ENCODE measurements around the gene FER.

Gene FER

DNA sequence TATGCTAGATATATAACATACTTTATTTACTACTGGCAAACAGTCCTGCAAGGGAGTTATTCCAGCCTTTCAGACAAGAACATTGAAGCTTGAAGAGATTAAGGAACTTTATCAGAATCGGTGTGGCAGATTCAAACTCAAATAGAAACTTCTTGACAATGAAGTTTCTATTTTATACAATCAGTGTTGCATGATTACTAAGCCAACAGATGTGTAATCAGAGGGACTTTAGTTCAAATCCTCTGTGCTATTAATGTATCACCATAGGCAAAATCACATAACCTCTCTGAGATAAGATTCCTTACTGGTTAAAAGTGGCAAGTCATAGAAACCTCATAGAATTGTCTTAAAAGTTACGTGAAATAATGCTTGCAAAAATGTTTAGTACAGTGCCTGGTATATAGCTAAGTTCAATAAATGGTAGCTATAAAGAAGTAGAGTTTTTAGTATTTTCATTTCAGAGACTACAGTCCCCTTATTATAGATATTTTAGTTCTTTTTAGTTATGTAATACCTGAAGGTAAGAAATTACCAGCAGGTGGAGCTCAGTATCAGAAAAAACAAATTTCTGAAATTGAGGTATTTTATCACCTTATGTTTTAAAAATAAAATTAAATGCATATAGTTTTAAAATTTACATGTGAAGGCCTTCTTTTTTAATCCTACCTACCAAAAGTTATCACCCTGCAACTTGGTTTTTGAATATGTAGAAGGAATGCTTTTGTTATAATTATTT, 172.1 kb downstream of the FER start:
- TF ChIP-seq, protein P1, sequence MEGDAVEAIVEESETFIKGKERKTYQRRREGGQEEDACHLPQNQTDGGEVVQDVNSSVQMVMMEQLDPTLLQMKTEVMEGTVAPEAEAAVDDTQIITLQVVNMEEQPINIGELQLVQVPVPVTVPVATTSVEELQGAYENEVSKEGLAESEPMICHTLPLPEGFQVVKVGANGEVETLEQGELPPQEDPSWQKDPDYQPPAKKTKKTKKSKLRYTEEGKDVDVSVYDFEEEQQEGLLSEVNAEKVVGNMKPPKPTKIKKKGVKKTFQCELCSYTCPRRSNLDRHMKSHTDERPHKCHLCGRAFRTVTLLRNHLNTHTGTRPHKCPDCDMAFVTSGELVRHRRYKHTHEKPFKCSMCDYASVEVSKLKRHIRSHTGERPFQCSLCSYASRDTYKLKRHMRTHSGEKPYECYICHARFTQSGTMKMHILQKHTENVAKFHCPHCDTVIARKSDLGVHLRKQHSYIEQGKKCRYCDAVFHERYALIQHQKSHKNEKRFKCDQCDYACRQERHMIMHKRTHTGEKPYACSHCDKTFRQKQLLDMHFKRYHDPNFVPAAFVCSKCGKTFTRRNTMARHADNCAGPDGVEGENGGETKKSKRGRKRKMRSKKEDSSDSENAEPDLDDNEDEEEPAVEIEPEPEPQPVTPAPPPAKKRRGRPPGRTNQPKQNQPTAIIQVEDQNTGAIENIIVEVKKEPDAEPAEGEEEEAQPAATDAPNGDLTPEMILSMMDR (IDR thresholded peaks at IDR 0.05; ENCODE audit: low read depth, low read length), result no peak
- H3K4me3 ChIP-seq (ENCODE audit: low read depth, low read length), result no peak overlapping the region
- in situ Hi-C loops (cut with HindIII; ENCODE audit: low sequenced_read_pairs), result no loop called here
- no peak for DNase-seq (ENCODE audit: low read depth, low spot score)

DNA sequence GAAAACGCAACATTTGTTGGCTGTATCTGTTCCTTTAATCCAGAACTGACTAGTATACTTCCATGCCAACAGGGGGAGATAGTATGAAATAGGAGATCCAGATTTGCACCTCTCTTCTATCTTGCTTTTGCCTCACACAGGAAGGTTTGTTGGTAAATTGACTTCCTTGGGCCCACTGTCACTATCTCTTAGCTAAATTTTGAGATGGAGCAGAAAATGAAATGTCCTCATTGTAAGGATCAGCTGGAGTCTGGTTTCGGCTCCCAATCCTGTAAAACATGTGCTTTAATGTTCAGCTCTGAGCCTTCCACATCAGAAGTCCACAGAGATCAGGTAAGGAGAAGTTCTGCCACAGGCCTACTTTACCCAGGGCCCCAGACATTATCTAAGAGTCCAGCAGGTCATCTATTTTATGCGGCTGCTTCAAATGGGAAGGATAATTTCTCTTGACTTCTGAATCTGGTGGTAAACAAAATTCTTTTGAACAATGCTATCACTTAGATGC, 176.8 kb downstream of the FER start:
- no peak for DNase-seq (ENCODE audit: low read depth, low spot score)
- in situ Hi-C loops (cut with HindIII; ENCODE audit: low sequenced_read_pairs), result no loop called here
- H3K4me3 ChIP-seq (ENCODE audit: low read depth, low read length), result no peak overlapping the region
- TF ChIP-seq, protein P1 (IDR thresholded peaks at IDR 0.05; ENCODE audit: low read depth, low read length), result peak; percentile 13

DNA sequence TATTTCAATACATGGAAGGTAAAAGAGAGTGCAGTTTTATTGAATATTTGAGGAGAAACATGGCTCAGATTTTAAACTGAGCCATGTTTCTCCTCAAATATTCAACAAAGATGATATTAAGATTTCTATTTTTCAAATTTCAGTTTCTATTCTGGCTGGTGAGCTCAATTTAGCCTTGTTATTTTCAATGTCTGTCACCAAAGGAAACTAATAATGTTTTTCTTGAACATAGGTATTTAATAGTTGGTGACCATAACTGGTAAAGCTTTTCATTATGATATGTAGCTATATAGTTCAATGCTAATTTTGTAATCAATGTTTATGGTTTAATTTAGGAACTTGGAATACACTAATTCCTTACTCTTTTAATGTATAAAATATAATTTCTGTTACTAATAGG, 177.4 kb downstream of the FER start:
- no peak for DNase-seq (ENCODE audit: low read depth, low spot score)
- TF ChIP-seq, protein P1 (IDR thresholded peaks at IDR 0.05; ENCODE audit: low read depth, low read length), result no peak
- in situ Hi-C loops (cut with HindIII; ENCODE audit: low sequenced_read_pairs), result no loop called here
- no peak overlapping the region for H3K4me3 ChIP-seq (ENCODE audit: low read depth, low read length)

DNA sequence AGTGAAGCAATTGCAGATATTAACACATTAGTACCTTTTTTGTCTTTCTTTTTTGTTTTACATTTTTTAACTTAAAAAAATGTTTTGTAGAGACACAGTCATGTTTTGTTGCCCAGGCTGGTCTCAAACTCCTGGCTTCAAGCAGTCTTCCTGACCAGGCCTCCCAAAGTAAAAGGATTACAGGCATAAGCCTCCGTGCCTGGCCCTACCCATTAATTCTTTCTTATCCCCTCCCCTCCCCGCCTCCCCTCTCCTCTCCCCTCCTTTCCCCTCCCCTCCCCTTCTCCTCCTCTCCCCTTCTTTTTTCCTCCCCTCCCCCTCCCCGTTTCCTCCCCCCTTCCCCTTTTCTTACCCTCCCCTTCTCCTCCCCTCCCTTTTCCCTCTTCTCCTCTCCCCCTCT, 182.4 kb downstream of the FER start:
- TF ChIP-seq, protein P1 (IDR thresholded peaks at IDR 0.05; ENCODE audit: low read depth, low read length), result no peak
- DNase-seq (ENCODE audit: low read depth, low spot score), result no peak
- in situ Hi-C loops (cut with HindIII; ENCODE audit: low sequenced_read_pairs), result no loop called here
- H3K4me3 ChIP-seq (ENCODE audit: low read depth, low read length), result no peak overlapping the region

DNA sequence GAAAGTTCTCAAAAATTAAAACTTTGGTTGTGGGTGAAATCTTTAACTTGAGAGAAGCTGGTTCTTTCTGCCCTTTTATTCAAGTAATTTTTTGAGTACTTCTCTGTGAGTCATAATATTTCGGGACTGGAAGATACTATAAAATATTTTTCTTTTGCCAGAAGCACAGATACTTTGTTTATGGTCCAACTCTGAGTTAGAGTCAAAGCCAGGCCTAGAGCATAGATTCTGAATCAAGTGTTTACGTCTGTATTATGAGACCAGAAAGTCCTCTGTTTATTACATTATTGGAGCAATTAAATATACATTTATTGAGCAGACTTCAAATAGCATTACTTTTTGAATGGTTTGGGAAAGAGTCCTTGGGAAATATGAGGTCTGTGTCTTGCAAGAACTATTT, 187.9 kb downstream of the FER start:
- no peak overlapping the region for H3K4me3 ChIP-seq (ENCODE audit: low read depth, low read length)
- DNase-seq (ENCODE audit: low read depth, low spot score), result no peak
- TF ChIP-seq, protein P1 (IDR thresholded peaks at IDR 0.05; ENCODE audit: low read depth, low read length), result no peak
- in situ Hi-C loops (cut with HindIII; ENCODE audit: low sequenced_read_pairs), result no loop called here

DNA sequence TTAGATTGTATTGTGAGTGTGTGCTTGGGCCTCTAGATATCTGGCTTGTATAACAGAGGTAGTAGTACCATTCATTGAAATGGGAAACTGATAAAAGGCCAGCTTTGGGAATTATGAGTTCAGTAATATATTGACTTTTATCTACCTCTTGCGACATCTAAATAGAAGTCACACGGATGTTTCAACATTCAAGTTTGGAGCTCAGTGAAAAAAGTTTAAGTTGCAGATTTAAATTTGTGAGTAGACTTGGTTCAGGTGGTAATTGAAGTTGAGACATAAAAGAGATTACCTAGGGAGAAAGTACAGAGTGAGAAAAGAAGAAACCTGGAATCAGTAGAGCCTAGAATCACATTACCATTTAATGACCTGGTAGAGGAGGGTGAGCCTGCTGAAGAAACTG, 189.5 kb downstream of the FER start:
- no peak for DNase-seq (ENCODE audit: low read depth, low spot score)
- H3K4me3 ChIP-seq (ENCODE audit: low read depth, low read length), result no peak overlapping the region
- TF ChIP-seq, protein P1 (IDR thresholded peaks at IDR 0.05; ENCODE audit: low read depth, low read length), result no peak
- in situ Hi-C loops (cut with HindIII; ENCODE audit: low sequenced_read_pairs), result no loop called here

Measured in astrocyte of the spinal cord (primary cell).